ENCODE data around the gene LOC128125822.

Gene LOC128125822

GRCh38 chr6:63527658-63528514 is 44.4 kb upstream of the LOC128125822 start:
- H3K4me3 ChIP-seq = no peak overlapping the region
- intact Hi-C loops (cut with DNase I) = no loop called here
- no peak for TF ChIP-seq CTCF (IDR thresholded peaks at IDR 0.05)
- peak; percentile 90 for ATAC-seq
- peak in 1 of 4 donors; percentile 74 for DNase-seq
- H3K27me3 ChIP-seq = no peaks in the 10 kb centered on the region
- H3K36me3 ChIP-seq = no peaks in the 10 kb centered on the region
- H3K4me1 ChIP-seq = peaks cover 0 to 9% of the 10 kb centered on the region in 2 donors
- no peaks in the 10 kb centered on the region for H3K9me3 ChIP-seq
- peak overlapping the region in 1 of 2 donors; percentile 30 for H3K27ac ChIP-seq

DNA sequence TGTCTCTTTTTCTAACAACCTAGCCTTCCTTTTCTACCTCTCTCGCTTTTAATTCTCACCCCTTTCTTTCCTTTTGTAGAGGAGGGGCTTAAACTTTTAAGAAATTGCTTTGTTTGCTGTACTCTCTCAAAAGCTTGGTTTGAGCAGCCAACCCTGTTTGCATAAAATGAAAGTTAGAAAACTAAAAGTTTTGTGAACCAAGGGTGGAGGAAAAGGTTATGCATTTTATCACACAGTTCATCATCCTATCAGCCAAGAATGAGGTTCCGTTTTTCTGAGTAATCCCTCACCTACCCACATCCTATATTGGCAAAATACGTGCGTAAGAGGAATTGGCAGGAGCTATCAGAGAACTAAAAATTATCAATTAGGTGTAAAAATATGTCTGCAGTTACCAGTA is 42.8 kb upstream of the LOC128125822 start:
- Histone ChIP-seq H3K4me1 (peaks cover 0 to 9% of the 10 kb centered on the region in 2 donors), H3K27ac (no peak overlapping the region), H3K4me3 (no peak overlapping the region), H3K9me3 (no peaks in the 10 kb centered on the region), H3K27me3 (no peaks in the 10 kb centered on the region), H3K36me3 (no peaks in the 10 kb centered on the region)
- DNase-seq (no peak), ATAC-seq (no peak)
- TF ChIP-seq CTCF (IDR thresholded peaks at IDR 0.05) = no peak
- intact Hi-C loops (cut with DNase I) = no loop called here

- Histone ChIP-seq H3K9me3 (no peaks in the 10 kb centered on the region), H3K36me3 (no peaks in the 10 kb centered on the region), H3K4me3 (no peak overlapping the region), H3K27ac (no peak overlapping the region), H3K27me3 (no peaks in the 10 kb centered on the region), H3K4me1 (peaks cover 0 to 9% of the 10 kb centered on the region in 2 donors)
- intact Hi-C loops (cut with DNase I) = no loop called here
- no peak for TF ChIP-seq CTCF (IDR thresholded peaks at IDR 0.05)
- ATAC-seq (no peak), DNase-seq (no peak)
These were observed 42.1 kb upstream of the LOC128125822 start for GRCh38 chr6:63530182-63530581.

DNA sequence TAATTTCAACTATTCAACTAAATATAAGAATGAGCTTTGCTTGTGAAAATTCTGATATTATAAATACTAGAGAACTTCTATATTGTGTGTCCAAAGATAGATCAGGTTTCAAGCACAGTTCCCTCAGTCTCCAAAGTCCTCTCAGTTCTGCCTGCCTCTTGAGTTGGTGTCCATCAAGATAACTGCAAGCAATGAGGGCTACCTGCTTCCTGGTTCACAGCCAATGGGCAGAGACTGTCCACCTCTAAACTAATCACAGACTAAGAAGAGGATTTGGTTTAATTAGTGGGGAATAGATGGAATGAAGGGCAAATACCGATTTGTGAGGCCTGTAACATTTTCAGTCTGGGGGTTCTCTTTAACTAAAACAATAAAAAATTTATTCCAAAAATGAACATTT is 41.3 kb upstream of the LOC128125822 start:
- ATAC-seq (no peak), DNase-seq (no peak)
- Histone ChIP-seq H3K4me1 (peaks cover 0 to 9% of the 10 kb centered on the region in 2 donors), H3K27me3 (no peaks in the 10 kb centered on the region), H3K9me3 (no peaks in the 10 kb centered on the region), H3K27ac (no peak overlapping the region), H3K4me3 (no peak overlapping the region), H3K36me3 (no peaks in the 10 kb centered on the region)
- TF ChIP-seq CTCF (IDR thresholded peaks at IDR 0.05) = no peak
- intact Hi-C loops (cut with DNase I) = no loop called here

DNA sequence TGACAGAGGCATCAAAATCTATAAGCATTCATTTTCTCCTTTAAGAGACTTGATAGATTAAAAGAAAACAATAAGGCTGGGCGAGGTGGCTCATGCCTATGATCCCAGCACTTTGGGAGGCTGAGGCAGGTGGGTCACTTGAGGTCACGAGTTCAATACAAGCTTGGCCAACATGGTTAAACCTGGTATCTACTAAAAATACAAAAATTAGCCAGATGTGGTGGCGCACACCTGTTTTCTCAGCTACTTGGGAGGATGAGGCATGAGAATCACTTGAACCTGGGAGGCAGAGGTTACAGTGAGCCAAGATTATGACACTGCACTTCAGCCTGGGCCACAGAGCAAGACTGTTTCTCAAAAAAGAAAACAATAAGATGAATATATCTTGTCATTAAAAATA is 39.3 kb upstream of the LOC128125822 start:
- ATAC-seq = no peak
- DNase-seq = no peak
- Histone ChIP-seq H3K27ac (no peak overlapping the region), H3K27me3 (no peaks in the 10 kb centered on the region), H3K36me3 (no peaks in the 10 kb centered on the region), H3K9me3 (no peaks in the 10 kb centered on the region), H3K4me1 (peaks cover 0 to 2% of the 10 kb centered on the region in 2 donors), H3K4me3 (no peak overlapping the region)
- no peak for TF ChIP-seq CTCF (IDR thresholded peaks at IDR 0.05)
- intact Hi-C loops (cut with DNase I) = no loop called here
